ENCODE results near the gene ZCCHC14. TPM values are rescaled to one million over a fixed set of nuclear protein-coding genes. Genes with fewer than 3 reads are reported as not detected.

The ZCCHC14 gene
- polyA plus RNA-seq, 1 experiment = 2.7 TPM

DNA sequence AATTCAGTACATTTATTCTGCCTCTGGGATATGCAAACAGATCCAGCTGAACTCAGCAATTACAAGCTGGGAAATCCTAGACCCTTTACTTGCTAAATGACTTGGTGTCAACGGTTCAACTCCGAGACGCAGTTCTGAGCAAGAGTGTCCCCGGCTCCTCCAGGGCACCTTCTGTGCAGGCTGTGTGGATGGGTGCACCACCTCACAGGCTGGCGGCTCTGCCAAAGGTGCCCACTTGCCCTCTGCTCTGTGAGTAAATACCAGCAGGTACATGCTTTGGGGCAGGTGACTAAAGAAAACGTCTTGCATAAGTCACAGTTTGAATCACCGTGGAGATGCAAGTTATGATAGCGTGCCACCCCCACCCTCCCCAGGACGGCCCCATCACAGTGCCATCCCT, 77.4 kb downstream of the ZCCHC14 start:
- ChIA-PET CTCF (interaction anchor here (0.7 to 4.6 kb wide), 4 partner anchors 14 to 221 kb away, joined by 3 to 66 read pairs (median 4); no protein-coding TSS in a partner anchor), POLR2A (no interaction called here)
- peaks cover 16% of the 10 kb centered on the region for H3K36me3 ChIP-seq (ENCODE audit: control insufficient read depth, insufficient read depth, low read length)
- H3K4me3 ChIP-seq (ENCODE audit: low read depth, low read length) = no peak overlapping the region
- no peaks in the 10 kb centered on the region for H3K27me3 ChIP-seq (ENCODE audit: control insufficient read depth, insufficient read depth, low read length)
- no peak for TF ChIP-seq CTCF (IDR thresholded peaks at IDR 0.05; ENCODE audit: insufficient read depth, low read depth, low read length)
- DNase-seq (ENCODE audit: low read depth) = no peak

DNA sequence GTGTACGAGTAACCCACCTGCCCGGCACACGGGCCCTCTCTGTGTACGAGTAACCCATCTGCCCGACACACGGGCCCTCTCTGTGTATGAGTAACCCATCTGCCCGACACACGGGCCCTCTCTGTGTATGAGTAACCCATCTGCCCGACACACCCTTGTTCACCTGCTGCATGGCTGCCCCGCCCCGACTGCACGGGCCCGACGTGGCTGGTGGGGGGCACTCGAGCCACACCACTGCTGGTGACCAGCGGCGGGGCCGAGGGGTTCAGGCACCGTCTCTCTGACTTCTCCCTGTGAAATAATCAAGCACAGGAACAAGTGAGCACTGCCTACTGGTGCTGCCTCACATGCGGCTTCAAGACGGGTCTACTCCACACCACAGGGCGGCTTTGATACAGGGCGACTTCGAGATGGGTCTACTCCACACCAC, 78.6 kb downstream of the ZCCHC14 start:
- TF ChIP-seq CTCF (IDR thresholded peaks at IDR 0.05; ENCODE audit: insufficient read depth, low read depth, low read length) = no peak
- ChIA-PET POLR2A (no interaction called here), CTCF (interaction anchor here (4.6 kb wide), 1 partner anchor 222 kb away, joined by 66 read pairs; no protein-coding TSS in a partner anchor)
- Histone ChIP-seq H3K4me3 (ENCODE audit: low read depth, low read length) (no peak overlapping the region), H3K36me3 (ENCODE audit: control insufficient read depth, insufficient read depth, low read length) (peaks cover 17% of the 10 kb centered on the region), H3K27me3 (ENCODE audit: control insufficient read depth, insufficient read depth, low read length) (no peaks in the 10 kb centered on the region)
- no peak for DNase-seq (ENCODE audit: low read depth)

DNA sequence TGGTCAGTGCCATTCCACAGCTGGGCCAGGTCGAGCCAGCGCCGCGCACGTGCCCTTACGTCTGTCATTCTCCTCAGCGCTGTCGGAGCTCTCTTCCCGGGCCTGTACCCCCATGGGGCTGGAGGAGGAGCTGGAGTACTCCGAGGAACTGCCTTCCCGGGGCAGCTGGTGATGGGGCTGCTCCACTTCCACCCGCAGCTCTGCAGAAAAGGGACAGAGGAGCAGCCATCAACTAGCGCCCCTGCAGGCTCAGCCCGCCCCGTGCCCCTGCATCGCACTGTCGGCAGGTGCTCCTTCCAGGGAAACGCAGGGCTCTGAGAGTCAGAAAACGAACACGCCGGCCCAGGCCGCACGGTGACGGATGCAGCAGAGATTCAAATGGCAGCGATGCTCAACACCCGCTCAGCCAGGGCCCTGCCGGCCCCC, 79.8 kb downstream of the ZCCHC14 start:
- CTCF ChIA-PET = interaction anchor here (0.7 to 1.7 kb wide), 3 partner anchors 18 to 241 kb away, joined by 3 to 11 read pairs (median 4); no protein-coding TSS in a partner anchor
- Histone ChIP-seq H3K36me3 (ENCODE audit: control insufficient read depth, insufficient read depth, low read length) (peaks cover 17% of the 10 kb centered on the region), H3K27me3 (ENCODE audit: control insufficient read depth, insufficient read depth, low read length) (no peaks in the 10 kb centered on the region), H3K4me3 (ENCODE audit: low read depth, low read length) (no peak overlapping the region)
- POLR2A ChIA-PET = no interaction called here
- TF ChIP-seq CTCF (IDR thresholded peaks at IDR 0.05; ENCODE audit: insufficient read depth, low read depth, low read length) = no peak
- DNase-seq (ENCODE audit: low read depth) = no peak

GRCh38 chr16:87412371-87412995, 80.3 kb downstream of the ZCCHC14 start:
- ChIA-PET CTCF (interaction anchor here (0.7 to 1.7 kb wide), 3 partner anchors 18 to 242 kb away, joined by 3 to 11 read pairs (median 4); no protein-coding TSS in a partner anchor), POLR2A (no interaction called here)
- no peak for DNase-seq (ENCODE audit: low read depth)
- Histone ChIP-seq H3K36me3 (ENCODE audit: control insufficient read depth, insufficient read depth, low read length) (peaks cover 17% of the 10 kb centered on the region), H3K4me3 (ENCODE audit: low read depth, low read length) (no peak overlapping the region), H3K27me3 (ENCODE audit: control insufficient read depth, insufficient read depth, low read length) (no peaks in the 10 kb centered on the region)
- no peak for TF ChIP-seq CTCF (IDR thresholded peaks at IDR 0.05; ENCODE audit: insufficient read depth, low read depth, low read length)

DNA sequence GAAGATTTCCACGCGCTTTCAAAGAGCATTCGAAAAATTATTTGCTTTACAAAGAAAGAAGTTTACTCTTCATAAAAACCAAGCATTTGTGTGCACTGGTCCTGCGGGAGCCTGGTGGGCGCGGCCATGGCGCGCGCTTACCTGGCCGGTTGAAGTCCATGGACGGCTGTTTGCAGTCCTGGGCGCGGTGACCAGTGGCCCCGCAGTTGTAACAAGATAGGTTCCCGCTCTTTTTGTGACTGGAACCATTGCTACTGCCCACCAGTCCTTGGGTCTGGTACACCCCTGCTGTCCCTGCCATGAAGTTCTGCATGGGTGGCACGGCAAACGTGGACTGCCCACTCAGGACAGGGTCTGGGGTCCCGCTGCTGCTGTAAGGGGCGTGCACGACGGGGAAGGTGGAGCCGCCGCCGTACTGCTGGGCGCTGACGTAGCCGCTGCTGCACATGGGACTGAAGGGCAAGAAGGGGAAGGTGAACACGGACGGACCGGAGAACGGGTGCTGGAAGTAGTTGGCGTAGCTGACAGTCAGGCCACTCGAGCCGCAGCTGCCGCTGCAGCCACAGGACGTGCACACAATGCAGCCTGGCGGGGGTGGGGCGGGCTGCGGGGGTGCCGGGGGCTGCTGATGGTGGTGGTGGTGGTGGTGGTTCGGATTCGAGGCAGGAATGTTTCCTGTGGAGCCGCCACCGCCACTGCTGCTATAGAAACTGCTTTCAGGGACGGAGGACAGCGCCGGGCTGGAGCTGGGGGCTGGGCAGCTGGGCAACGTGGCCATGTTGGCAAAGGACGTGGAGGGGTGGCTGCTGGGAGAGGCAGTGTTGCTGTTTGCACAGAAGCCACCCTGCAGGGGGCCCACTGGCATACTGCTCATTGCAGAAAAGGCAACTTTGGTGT, 81.2 kb downstream of the ZCCHC14 start:
- Histone ChIP-seq H3K27me3 (ENCODE audit: control insufficient read depth, insufficient read depth, low read length) (no peaks in the 10 kb centered on the region), H3K36me3 (ENCODE audit: control insufficient read depth, insufficient read depth, low read length) (peaks cover 17% of the 10 kb centered on the region), H3K4me3 (ENCODE audit: low read depth, low read length) (no peak overlapping the region)
- no peak for DNase-seq (ENCODE audit: low read depth)
- CTCF ChIA-PET = interaction anchor here (1.7 kb wide), 1 partner anchor 224 kb away, joined by 11 read pairs; no protein-coding TSS in a partner anchor
- no peak for TF ChIP-seq CTCF (IDR thresholded peaks at IDR 0.05; ENCODE audit: insufficient read depth, low read depth, low read length)
- POLR2A ChIA-PET = no interaction called here

Data from BJ (cell line).